ENCODE data around the gene PEX14. TPM values are rescaled to one million over a fixed set of nuclear protein-coding genes. Genes with fewer than 3 reads are reported as not detected.

PEX14 gene
- total RNA-seq, 4 donors from 2014 or later = 2.0 to 21.9 (median 5.3) TPM

- TF ChIP-seq POLR2A (IDR thresholded peaks at IDR 0.05) (no peak), CTCF (IDR thresholded peaks at IDR 0.05) (no peak)
- Histone ChIP-seq H3K36me3 (no peaks in the 10 kb centered on the region), H3K27ac (no peak overlapping the region), H3K4me3 (no peak overlapping the region), H3K27me3 (no peaks in the 10 kb centered on the region), H3K9me3 (no peaks in the 10 kb centered on the region), H3K4me1 (no peaks in the 10 kb centered on the region)
- intact Hi-C loops (cut with DNase I; ENCODE audit: low total_unique reads) = no loop called here
- DNase-seq = no peak
Measured at GRCh38 chr1:10597492-10598388, 123.0 kb downstream of the PEX14 start.

- no peak overlapping the region for H3K4me3 ChIP-seq
- H3K27ac ChIP-seq = no peak overlapping the region
- no peak for DNase-seq
- no peaks in the 10 kb centered on the region for H3K36me3 ChIP-seq
- no peaks in the 10 kb centered on the region for H3K4me1 ChIP-seq
- H3K9me3 ChIP-seq = no peaks in the 10 kb centered on the region
- no peaks in the 10 kb centered on the region for H3K27me3 ChIP-seq
- intact Hi-C loops (cut with DNase I; ENCODE audit: low total_unique reads) = no loop called here
- no peak for TF ChIP-seq POLR2A (IDR thresholded peaks at IDR 0.05)
- TF ChIP-seq CTCF (IDR thresholded peaks at IDR 0.05) = no peak
Measured at GRCh38 chr1:10598389-10598702, 123.6 kb downstream of the PEX14 start.

GRCh38 chr1:10599194-10599861 lies 124.6 kb downstream of the PEX14 start:
- intact Hi-C loops (cut with DNase I; ENCODE audit: low total_unique reads) = no loop called here
- Histone ChIP-seq H3K27ac (peak overlapping the region; percentile 13 to 39), H3K4me1 (no peaks in the 10 kb centered on the region), H3K4me3 (no peak overlapping the region), H3K9me3 (no peaks in the 10 kb centered on the region), H3K36me3 (no peaks in the 10 kb centered on the region), H3K27me3 (no peaks in the 10 kb centered on the region)
- DNase-seq = no peak
- TF ChIP-seq CTCF (IDR thresholded peaks at IDR 0.05) (no peak), POLR2A (IDR thresholded peaks at IDR 0.05) (no peak)

- Histone ChIP-seq H3K27me3 (no peaks in the 10 kb centered on the region), H3K9me3 (no peaks in the 10 kb centered on the region), H3K4me1 (no peaks in the 10 kb centered on the region), H3K36me3 (no peaks in the 10 kb centered on the region), H3K27ac (no peak overlapping the region), H3K4me3 (no peak overlapping the region)
- intact Hi-C loops (cut with DNase I; ENCODE audit: low total_unique reads) = no loop called here
- no peak for DNase-seq
- no peak for TF ChIP-seq CTCF (IDR thresholded peaks at IDR 0.05)
- no peak for TF ChIP-seq POLR2A (IDR thresholded peaks at IDR 0.05)
Measured at GRCh38 chr1:10601342-10602070, 126.8 kb downstream of the PEX14 start.

- DNase-seq = no peak
- intact Hi-C loops (cut with DNase I; ENCODE audit: low total_unique reads) = no loop called here
Measured at GRCh38 chr1:10602936-10603335, 128.2 kb downstream of the PEX14 start.

More at GRCh38 chr1:10602936-10603335, 128.2 kb downstream of the PEX14 start:
- no peaks in the 10 kb centered on the region for H3K27me3 ChIP-seq
- no peak for TF ChIP-seq POLR2A (IDR thresholded peaks at IDR 0.05)
- no peak for TF ChIP-seq CTCF (IDR thresholded peaks at IDR 0.05)
- H3K9me3 ChIP-seq = no peaks in the 10 kb centered on the region
- no peak overlapping the region for H3K27ac ChIP-seq
- H3K36me3 ChIP-seq = no peaks in the 10 kb centered on the region
- H3K4me1 ChIP-seq = no peaks in the 10 kb centered on the region
- H3K4me3 ChIP-seq = no peak overlapping the region

Data from uterus (tissue), 4 donors.